Testis (tissue), 2 donors: ENCODE data around the gene UBL5.
A peak's percentile ranks its signal among the peaks of the same experiment; 100 is the strongest.

Experiments used
- POLR2A ChIP-seq: fragments of 450-650 bp; IDR thresholded peaks from one replicate; pipeline ENCODE4 v1.6.1; 2017; ENCODE audit warnings: antibody characterized with exemption, mild to moderate bottlenecking, moderate library complexity
- TF ChIP-seq, protein P1 (sequence below), 3 experiments: fragments of 450-650 bp in 2 of 3; fragments of 200-600 bp in 1 of 3; sonication (generic) in 1 of 3; IDR thresholded peaks; one replicate each; pipeline ENCODE4 v1.5.1; 2016 to 2019; ENCODE audit warnings: antibody characterized with exemption in 3 of 3, mild to moderate bottlenecking in 2 of 3, moderate library complexity in 1 of 3

- TF ChIP-seq, protein P1, sequence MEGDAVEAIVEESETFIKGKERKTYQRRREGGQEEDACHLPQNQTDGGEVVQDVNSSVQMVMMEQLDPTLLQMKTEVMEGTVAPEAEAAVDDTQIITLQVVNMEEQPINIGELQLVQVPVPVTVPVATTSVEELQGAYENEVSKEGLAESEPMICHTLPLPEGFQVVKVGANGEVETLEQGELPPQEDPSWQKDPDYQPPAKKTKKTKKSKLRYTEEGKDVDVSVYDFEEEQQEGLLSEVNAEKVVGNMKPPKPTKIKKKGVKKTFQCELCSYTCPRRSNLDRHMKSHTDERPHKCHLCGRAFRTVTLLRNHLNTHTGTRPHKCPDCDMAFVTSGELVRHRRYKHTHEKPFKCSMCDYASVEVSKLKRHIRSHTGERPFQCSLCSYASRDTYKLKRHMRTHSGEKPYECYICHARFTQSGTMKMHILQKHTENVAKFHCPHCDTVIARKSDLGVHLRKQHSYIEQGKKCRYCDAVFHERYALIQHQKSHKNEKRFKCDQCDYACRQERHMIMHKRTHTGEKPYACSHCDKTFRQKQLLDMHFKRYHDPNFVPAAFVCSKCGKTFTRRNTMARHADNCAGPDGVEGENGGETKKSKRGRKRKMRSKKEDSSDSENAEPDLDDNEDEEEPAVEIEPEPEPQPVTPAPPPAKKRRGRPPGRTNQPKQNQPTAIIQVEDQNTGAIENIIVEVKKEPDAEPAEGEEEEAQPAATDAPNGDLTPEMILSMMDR (IDR thresholded peaks at IDR 0.05) = peak; percentile 64 to 82 (median 77)
- TF ChIP-seq POLR2A = no peak
Measured at GRCh38 chr19:9796113-9796773, 31.5 kb upstream of the UBL5 start.
